HG03097 (cell line): ENCODE results near the gene THSD8.
"Not testable (repeated sequence)": the region's sequence is repeated elsewhere in the genome, so short reads cannot be mapped to it uniquely, and the experiment has no call there.

Experiments used
- ATAC-seq: cut with Tn5 transposase; IDR thresholded peaks from one replicate; pipeline ENCODE4 v1.9.1; 2021; ENCODE audit not compliant: unreplicated experiment, low FRiP score

The THSD8 gene

GRCh38 chr19:12821761-12822160, 19.9 kb downstream of the THSD8 start:
- ATAC-seq, result no peak

- no peak for ATAC-seq
These were observed 23.6 kb downstream of the THSD8 start for GRCh38 chr19:12825254-12826131.

- no peak for ATAC-seq
These were observed 26.6 kb downstream of the THSD8 start for GRCh38 chr19:12828494-12828893.

GRCh38 chr19:12833418-12833737, 31.5 kb downstream of the THSD8 start:
- no peak for ATAC-seq

GRCh38 chr19:12833738-12834565, 32.1 kb downstream of the THSD8 start:
- no peak for ATAC-seq

- ATAC-seq, result no peak
These were observed 32.7 kb downstream of the THSD8 start, which contains the start of gene RTBDN for GRCh38 chr19:12834566-12834943. Gene RTBDN, minus strand, starts transcription at chr19:12834579. Its CDS starts 4,600 bp downstream, at chr19:12829979.

GRCh38 chr19:12834976-12835757, 33.3 kb downstream of the THSD8 start:
- no peak for ATAC-seq

GRCh38 chr19:12836529-12836863, 34.6 kb downstream of the THSD8 start:
- no peak for ATAC-seq

GRCh38 chr19:12837225-12837624, 35.4 kb downstream of the THSD8 start:
- no peak for ATAC-seq

GRCh38 chr19:12838182-12838885, 36.5 kb downstream of the THSD8 start, which contains the start of gene MAST1:
Gene MAST1, plus strand, starts transcription at chr19:12838515. Its CDS starts 58 bp downstream, at chr19:12838573.
- no peak for ATAC-seq

- no peak for ATAC-seq
These were observed 37.3 kb downstream of the THSD8 start for GRCh38 chr19:12838886-12839756.

- ATAC-seq, result no peak
These were observed 38.5 kb downstream of the THSD8 start for GRCh38 chr19:12840091-12841079.

GRCh38 chr19:12841094-12841493, 39.2 kb downstream of the THSD8 start:
- no peak for ATAC-seq

GRCh38 chr19:12842511-12842910, 40.6 kb downstream of the THSD8 start:
- ATAC-seq, result no peak

- ATAC-seq, result no peak
These were observed 41.5 kb downstream of the THSD8 start for GRCh38 chr19:12843328-12843727.

- ATAC-seq, result no peak
These were observed 42.3 kb downstream of the THSD8 start for GRCh38 chr19:12843999-12844732.

- ATAC-seq, result not testable (repeated sequence)
These were observed 44.7 kb downstream of the THSD8 start for GRCh38 chr19:12846613-12847012.
